HG03060 (cell line): ENCODE results near the gene NLRC3.
"Not testable (repeated sequence)": the region's sequence is repeated elsewhere in the genome, so short reads cannot be mapped to it uniquely, and the experiment has no call there.

Experiments used
- ATAC-seq: cut with Tn5 transposase; IDR thresholded peaks from one replicate; pipeline ENCODE4 v1.9.1; 2021; ENCODE audit warnings: low read depth, moderate number of reproducible peaks; ENCODE audit not compliant: unreplicated experiment

Gene NLRC3

GRCh38 chr16:3550851-3551847, 26.1 kb downstream of the NLRC3 start:
- ATAC-seq = no peak

GRCh38 chr16:3549906-3550305, 27.3 kb downstream of the NLRC3 start:
- ATAC-seq = no peak

GRCh38 chr16:3548859-3549258, 28.3 kb downstream of the NLRC3 start:
- ATAC-seq = no peak

GRCh38 chr16:3548445-3548844, 28.8 kb downstream of the NLRC3 start:
- no peak for ATAC-seq

GRCh38 chr16:3546986-3547682, 30.1 kb downstream of the NLRC3 start:
- ATAC-seq = no peak

GRCh38 chr16:3542601-3543373, 34.4 kb downstream of the NLRC3 start:
- no peak for ATAC-seq

- no peak for ATAC-seq
Observed at GRCh38 chr16:3541527-3542155, 35.6 kb downstream of the NLRC3 start.

GRCh38 chr16:3538222-3538621, 39.0 kb downstream of the NLRC3 start:
- no peak for ATAC-seq

GRCh38 chr16:3536851-3537250, 40.4 kb downstream of the NLRC3 start:
- ATAC-seq = no peak

- no peak for ATAC-seq
Observed at GRCh38 chr16:3536271-3536731, 40.9 kb downstream of the NLRC3 start.

GRCh38 chr16:3534126-3534525, 43.1 kb downstream of the NLRC3 start:
- no peak for ATAC-seq

- ATAC-seq = no peak
Observed at GRCh38 chr16:3532741-3533140, 44.5 kb downstream of the NLRC3 start.

GRCh38 chr16:3530371-3530914, 46.8 kb downstream of the NLRC3 start:
- ATAC-seq = no peak

GRCh38 chr16:3529175-3529574, 48.0 kb downstream of the NLRC3 start:
- ATAC-seq = no peak

- no peak for ATAC-seq
Observed at GRCh38 chr16:3528406-3528805, 48.8 kb downstream of the NLRC3 start.

GRCh38 chr16:3527216-3527829, 49.9 kb downstream of the NLRC3 start:
- ATAC-seq = not testable (repeated sequence)

- ATAC-seq = no peak
Observed at GRCh38 chr16:3525951-3526350, 51.3 kb downstream of the NLRC3 start.

GRCh38 chr16:3523281-3523680, 53.9 kb downstream of the NLRC3 start:
- no peak for ATAC-seq

GRCh38 chr16:3520841-3521240, 56.4 kb downstream of the NLRC3 start:
- no peak for ATAC-seq

GRCh38 chr16:3520413-3520812, 56.8 kb downstream of the NLRC3 start:
- no peak for ATAC-seq
